GM23248 (cell line): ENCODE data around the gene SCRN2.

Experiments
- EZH2 ChIP-seq: fragments of 200-600 bp; sonication (generic); IDR thresholded peaks from 2 replicates; pipeline ENCODE4 v1.6.1; 2018; ENCODE audit warnings: antibody characterized with exemption, mild to moderate bottlenecking; ENCODE audit not compliant: insufficient read depth, poor library complexity, severe bottlenecking
- EZH2phosphoT487 ChIP-seq: fragments of 200-600 bp; sonication (generic); IDR thresholded peaks from 2 replicates; pipeline ENCODE4 v1.6.1; 2018; ENCODE audit warnings: antibody characterized with exemption, moderate library complexity, mild to moderate bottlenecking, low read depth; ENCODE audit not compliant: insufficient read depth

- TF ChIP-seq EZH2 (no peak), EZH2phosphoT487 (no peak)
Measured at GRCh38 chr17:47864791-47865216, 23.7 kb upstream of the SCRN2 start.
